Suprapubic skin (tissue), 4 donors: Measurements from ENCODE around the gene GALM. TPM values are rescaled to one million over a fixed set of nuclear protein-coding genes. Genes with fewer than 3 reads are reported as not detected.
A peak's percentile ranks its signal among the peaks of the same experiment; 100 is the strongest.
"Not testable (repeated sequence)": the region's sequence is repeated elsewhere in the genome, so short reads cannot be mapped to it uniquely, and the experiment has no call there.

ENCODE experiments used
- DNase-seq, 2 donors: peaks; one replicate each; pipeline ENCODE4 v3.0.0-alpha.2; 2019; ENCODE audit warnings: low spot score in 2 of 2
- H3K27ac ChIP-seq: fragments of 200-600 bp; sonication (generic); one replicate; pipeline ENCODE4 v1.5.1; 2019
- H3K27me3 ChIP-seq: fragments of 200-600 bp; sonication (generic); one replicate; pipeline ENCODE4 v1.5.1; 2019
- H3K36me3 ChIP-seq: fragments of 200-600 bp; sonication (generic); one replicate; pipeline ENCODE4 v1.5.1; 2019
- H3K4me1 ChIP-seq: fragments of 200-600 bp; sonication (generic); one replicate; pipeline ENCODE4 v1.5.1; 2019
- H3K4me3 ChIP-seq: fragments of 200-600 bp; sonication (generic); one replicate; pipeline ENCODE4 v1.5.1; 2019; ENCODE audit warnings: mild to moderate bottlenecking
- H3K9me3 ChIP-seq: fragments of 200-600 bp; sonication (generic); one replicate; pipeline ENCODE4 v1.5.1; 2019
- EP300 ChIP-seq: sonication (generic); formaldehyde crosslinking; IDR thresholded peaks from one replicate; pipeline ENCODE4 v1.6.1; 2017; ENCODE audit warnings: antibody characterized with exemption
- POLR2A ChIP-seq, 2 donors: fragments of 450-650 bp; IDR thresholded peaks; one replicate each; pipeline ENCODE4 v1.6.1; 2017; ENCODE audit warnings: antibody characterized with exemption in 2 of 2, mild to moderate bottlenecking in 2 of 2, moderate library complexity in 2 of 2
- POLR2AphosphoS5 ChIP-seq, 3 donors: sonication (generic); formaldehyde crosslinking; IDR thresholded peaks; one replicate each; pipeline ENCODE4 v1.6.1; 2017; ENCODE audit warnings: antibody characterized with exemption in 3 of 3
- WGBS: methylation state at CpG from one replicate; pipeline ENCODE4 v1.1.5; 2018; 5-methylcytosine and 5-hydroxymethylcytosine counted together
- total RNA-seq, 4 donors: library from RNA; depleted of rRNA; stranded (reverse); fragments of >200 nt; gene quantifications; one replicate each; pipeline ENCODE4 v1.1.0, GENCODE V29; 2016
- TF ChIP-seq, protein P1 (sequence below), 2 donors: fragments of 200-600 bp in 1 of 2; fragments of 450-650 bp in 1 of 2; sonication (generic) in 1 of 2; IDR thresholded peaks; one replicate each; pipeline ENCODE4 v1.5.1; 2016 to 2019; ENCODE audit warnings: antibody characterized with exemption in 2 of 2, mild to moderate bottlenecking in 1 of 2, moderate library complexity in 1 of 2

GALM gene
- total RNA-seq, 4 donors from 2014 or later: 3.7 to 16.4 (median 7.1) TPM

DNA sequence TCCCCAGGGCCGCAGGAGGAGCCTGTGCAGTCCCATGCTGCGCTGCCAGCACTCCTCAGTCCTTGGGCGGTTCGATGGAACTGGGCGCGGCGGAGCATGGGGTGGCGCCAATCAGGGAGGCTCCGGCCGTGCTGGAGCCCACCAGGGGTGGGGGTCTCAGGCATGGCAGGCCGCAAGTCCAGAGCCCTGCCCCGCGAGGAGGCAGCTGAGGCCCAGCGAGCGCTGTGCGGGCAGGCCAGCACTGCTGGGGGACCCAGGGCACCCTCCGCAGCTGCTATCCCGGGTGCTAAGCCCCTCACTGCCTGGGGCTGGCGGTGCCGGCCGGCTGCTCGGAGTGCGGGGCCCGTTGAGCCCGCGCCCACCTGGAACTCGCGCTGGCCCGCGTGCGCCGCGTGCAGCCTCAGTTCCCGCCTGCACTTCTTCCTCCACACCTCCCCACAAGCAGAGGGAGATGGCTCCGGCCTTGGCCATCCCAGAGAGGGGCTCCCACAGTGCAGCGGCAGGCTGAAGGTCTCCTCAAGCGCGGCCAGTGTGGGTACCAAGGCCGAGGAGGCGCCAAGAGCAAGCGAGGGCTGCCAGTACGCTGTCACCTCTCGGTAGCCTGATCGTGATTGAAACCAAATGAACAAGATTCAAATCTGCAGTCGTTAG is 22.8 kb upstream of the GALM start:
- peak in 1 of 2 donors; percentile 72 for DNase-seq
- Histone ChIP-seq H3K36me3 (no peaks in the 10 kb centered on the region), H3K4me3 (no peak overlapping the region), H3K9me3 (no peaks in the 10 kb centered on the region), H3K27ac (no peak overlapping the region), H3K27me3 (no peaks in the 10 kb centered on the region), H3K4me1 (no peaks in the 10 kb centered on the region)
- 95% methylated on average over 20 of the region's 45 CpGs for WGBS
- TF ChIP-seq EP300 (no peak), POLR2A (IDR thresholded peaks at IDR 0.05) (no peak), POLR2AphosphoS5 (IDR thresholded peaks at IDR 0.05) (no peak)
- TF ChIP-seq, protein P1, sequence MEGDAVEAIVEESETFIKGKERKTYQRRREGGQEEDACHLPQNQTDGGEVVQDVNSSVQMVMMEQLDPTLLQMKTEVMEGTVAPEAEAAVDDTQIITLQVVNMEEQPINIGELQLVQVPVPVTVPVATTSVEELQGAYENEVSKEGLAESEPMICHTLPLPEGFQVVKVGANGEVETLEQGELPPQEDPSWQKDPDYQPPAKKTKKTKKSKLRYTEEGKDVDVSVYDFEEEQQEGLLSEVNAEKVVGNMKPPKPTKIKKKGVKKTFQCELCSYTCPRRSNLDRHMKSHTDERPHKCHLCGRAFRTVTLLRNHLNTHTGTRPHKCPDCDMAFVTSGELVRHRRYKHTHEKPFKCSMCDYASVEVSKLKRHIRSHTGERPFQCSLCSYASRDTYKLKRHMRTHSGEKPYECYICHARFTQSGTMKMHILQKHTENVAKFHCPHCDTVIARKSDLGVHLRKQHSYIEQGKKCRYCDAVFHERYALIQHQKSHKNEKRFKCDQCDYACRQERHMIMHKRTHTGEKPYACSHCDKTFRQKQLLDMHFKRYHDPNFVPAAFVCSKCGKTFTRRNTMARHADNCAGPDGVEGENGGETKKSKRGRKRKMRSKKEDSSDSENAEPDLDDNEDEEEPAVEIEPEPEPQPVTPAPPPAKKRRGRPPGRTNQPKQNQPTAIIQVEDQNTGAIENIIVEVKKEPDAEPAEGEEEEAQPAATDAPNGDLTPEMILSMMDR (IDR thresholded peaks at IDR 0.05): no peak

DNA sequence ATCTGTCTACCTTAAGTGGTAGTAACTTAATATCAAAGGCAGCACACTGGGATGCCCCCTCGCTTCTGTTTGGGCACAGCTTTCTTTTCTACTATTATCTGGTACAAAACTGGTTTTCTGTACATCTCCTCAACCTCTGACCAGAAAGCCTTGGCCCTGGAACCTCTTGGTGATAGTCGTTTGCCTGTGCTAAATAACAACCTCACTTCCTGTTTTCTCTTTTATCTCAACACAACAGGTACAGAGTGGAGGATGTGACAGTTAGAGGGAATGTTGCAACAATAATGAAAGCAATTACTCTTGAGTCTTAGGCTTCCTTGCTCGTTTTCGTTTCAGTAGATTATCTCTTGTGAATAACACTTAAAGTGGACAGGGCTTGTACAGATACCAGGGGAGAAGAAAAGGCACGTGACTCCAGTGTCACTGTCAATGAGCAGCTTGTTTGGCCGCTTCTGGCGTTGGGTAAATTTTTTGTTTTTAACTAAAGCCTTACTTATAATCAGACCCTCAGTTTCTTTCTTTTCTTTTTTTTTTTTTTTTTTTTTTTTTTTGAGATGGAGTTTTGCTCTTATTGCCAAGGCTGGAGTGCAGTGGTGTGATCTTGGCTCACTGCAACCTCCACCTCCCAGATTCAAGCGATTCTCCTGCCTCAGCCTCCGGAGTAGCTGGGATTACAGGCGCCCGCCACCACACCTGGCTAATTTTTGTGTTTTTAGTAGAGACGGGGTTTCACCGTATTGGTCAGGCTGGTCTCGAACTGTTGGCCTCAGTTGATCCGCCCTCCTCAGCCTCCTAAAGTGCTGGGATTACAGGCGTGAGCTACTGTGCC is 22.0 kb upstream of the GALM start:
- H3K4me3 ChIP-seq, H3K27me3 ChIP-seq, DNase-seq, H3K27ac ChIP-seq, H3K4me1 ChIP-seq, H3K36me3 ChIP-seq, H3K9me3 ChIP-seq: not testable (repeated sequence)
- WGBS: 91% methylated on average over 16 of the region's 16 CpGs

DNA sequence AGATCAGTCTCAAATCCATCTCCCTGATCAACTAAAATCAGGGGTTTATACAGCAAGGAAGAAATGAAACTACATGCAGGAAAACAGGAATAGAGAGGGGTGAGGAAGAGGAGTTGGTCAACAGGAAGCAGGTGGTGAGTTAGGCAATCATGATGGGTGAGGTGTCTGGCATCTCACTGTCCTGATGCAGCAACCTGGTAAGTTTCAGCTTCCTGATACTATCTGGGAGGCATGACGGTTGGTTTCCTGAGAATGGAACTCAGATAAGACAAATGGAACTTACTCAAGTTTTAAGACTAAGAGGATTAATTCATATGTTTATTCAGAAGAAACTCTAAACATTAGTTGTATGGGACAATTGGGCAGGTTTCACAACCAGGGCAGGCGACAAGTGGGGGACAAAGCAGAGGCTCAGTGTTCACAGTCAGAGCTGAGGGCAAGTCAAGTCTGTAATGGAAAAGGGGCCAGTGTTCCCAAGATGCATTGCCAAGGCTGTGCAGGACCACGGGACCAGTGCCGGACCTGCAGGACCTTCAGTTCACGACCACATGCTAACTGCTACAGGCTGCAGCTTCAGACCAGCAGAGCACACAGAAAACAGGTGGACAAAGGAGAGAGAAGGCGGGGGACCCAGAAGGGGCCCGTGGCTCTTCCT is 17.7 kb upstream of the GALM start:
- H3K27ac ChIP-seq: no peak overlapping the region
- DNase-seq: no peak
- 70% methylated on average over 7 of the region's 7 CpGs for WGBS
- no peak for TF ChIP-seq POLR2AphosphoS5 (IDR thresholded peaks at IDR 0.05)
- TF ChIP-seq EP300: no peak
- TF ChIP-seq, protein P1 (IDR thresholded peaks at IDR 0.05): no peak
- no peak for TF ChIP-seq POLR2A (IDR thresholded peaks at IDR 0.05)
- H3K27me3 ChIP-seq: no peaks in the 10 kb centered on the region
- H3K4me3 ChIP-seq: no peak overlapping the region
- H3K9me3 ChIP-seq: no peaks in the 10 kb centered on the region
- H3K4me1 ChIP-seq: no peaks in the 10 kb centered on the region
- no peaks in the 10 kb centered on the region for H3K36me3 ChIP-seq

DNA sequence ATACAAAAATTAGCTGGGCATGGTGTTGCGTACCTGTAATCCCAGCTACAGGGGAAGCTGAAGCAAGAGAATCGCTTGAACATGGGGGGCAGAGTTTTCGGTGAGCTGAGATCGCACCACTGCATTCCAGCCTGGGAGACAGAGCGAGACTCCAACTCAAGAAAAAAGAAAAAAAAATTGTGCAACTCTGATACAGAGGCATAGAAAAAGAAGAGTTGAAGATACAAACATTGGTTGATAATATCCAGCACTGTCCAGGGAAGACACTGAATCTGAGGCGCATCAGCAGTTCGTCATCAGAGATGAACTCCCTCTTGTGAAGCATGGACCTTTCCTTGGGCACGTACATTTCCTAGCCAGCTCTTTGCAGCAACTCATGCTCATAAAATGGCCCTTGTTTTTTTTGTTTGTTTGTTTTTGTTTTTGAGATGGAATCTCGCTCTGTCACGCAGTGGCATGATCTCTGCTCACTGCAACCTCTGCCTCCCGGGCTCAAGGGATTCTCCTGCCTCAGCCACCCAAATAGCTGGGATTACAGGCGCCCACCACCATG is 16.7 kb upstream of the GALM start:
- Histone ChIP-seq H3K9me3 (no peaks in the 10 kb centered on the region), H3K36me3 (no peaks in the 10 kb centered on the region), H3K27ac (no peak overlapping the region), H3K4me3 (no peak overlapping the region), H3K4me1 (peaks cover under 1% of the 10 kb centered on the region), H3K27me3 (no peaks in the 10 kb centered on the region)
- TF ChIP-seq, protein P1 (IDR thresholded peaks at IDR 0.05): no peak
- TF ChIP-seq POLR2A (IDR thresholded peaks at IDR 0.05) (no peak), POLR2AphosphoS5 (IDR thresholded peaks at IDR 0.05) (no peak), EP300 (no peak)
- WGBS: 94% methylated on average over 12 of the region's 12 CpGs
- DNase-seq: no peak

DNA sequence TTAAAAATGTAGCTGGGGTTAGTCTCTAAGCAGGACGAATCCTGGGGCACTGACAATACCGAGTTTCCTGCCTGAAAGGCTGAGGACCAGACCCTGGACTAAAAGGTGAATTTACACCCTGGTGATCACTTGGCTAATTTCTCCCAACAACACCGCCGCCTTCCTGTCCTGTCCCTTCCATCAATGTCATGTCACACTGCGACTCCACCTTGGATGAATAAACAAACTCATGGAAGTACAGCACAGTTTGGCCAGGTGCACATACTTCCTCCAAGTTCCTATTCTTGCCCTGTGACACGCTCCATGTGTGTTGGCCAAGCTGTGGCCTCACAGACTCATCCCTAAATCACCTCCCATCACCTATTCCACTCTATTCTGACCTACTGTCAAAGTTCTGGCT is 15.9 kb upstream of the GALM start:
- no peak for DNase-seq
- no peak for TF ChIP-seq POLR2AphosphoS5 (IDR thresholded peaks at IDR 0.05)
- TF ChIP-seq, protein P1 (IDR thresholded peaks at IDR 0.05): no peak
- no peak for TF ChIP-seq EP300
- TF ChIP-seq POLR2A (IDR thresholded peaks at IDR 0.05): no peak
- H3K4me1 ChIP-seq: peaks cover 4% of the 10 kb centered on the region
- no peak overlapping the region for H3K27ac ChIP-seq
- 87% methylated on average over 6 of the region's 6 CpGs for WGBS
- no peaks in the 10 kb centered on the region for H3K27me3 ChIP-seq
- no peaks in the 10 kb centered on the region for H3K9me3 ChIP-seq
- H3K4me3 ChIP-seq: no peak overlapping the region
- H3K36me3 ChIP-seq: no peaks in the 10 kb centered on the region
